GM21786 (cell line): ENCODE data around the gene POLR1G.

Source experiments
- ATAC-seq: cut with Tn5 transposase; IDR thresholded peaks from one replicate; pipeline ENCODE4 v1.9.1; 2021; ENCODE audit not compliant: unreplicated experiment

Gene POLR1G

DNA sequence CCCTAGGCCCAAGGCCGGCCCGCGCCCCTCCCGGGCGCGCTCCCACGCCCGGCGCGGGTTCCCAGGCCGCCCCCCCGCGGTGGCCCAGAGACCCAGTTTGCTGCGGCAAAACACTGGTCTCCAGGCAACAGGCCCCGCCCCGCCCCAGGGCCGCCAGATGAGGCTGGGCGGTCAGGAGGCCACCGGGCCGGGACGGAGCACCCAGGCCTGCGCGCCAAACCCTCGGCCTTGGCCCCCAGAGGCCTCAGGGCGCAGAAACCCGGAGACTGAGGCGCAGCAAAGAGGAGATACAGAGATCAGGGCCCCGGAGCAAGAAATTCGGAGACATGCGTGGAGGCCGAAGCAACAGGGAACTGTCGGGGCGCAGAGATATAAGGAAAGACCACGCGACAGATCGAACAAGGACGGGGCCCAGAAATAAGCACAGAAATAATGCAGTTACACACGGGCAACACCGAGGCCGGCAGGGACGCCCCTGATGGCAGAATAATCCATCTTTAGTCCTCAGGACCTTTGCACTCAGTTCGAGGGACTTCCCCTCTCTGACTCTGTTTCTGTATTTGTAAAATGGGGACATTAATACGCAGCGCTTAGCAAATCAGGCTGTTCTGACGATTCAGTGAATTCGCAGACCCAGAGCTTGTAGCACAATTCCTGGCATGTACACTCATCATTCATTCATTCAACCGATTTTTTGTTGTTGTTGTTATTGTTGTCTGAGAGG, 38.0 kb downstream of the POLR1G start:
- no peak for ATAC-seq

DNA sequence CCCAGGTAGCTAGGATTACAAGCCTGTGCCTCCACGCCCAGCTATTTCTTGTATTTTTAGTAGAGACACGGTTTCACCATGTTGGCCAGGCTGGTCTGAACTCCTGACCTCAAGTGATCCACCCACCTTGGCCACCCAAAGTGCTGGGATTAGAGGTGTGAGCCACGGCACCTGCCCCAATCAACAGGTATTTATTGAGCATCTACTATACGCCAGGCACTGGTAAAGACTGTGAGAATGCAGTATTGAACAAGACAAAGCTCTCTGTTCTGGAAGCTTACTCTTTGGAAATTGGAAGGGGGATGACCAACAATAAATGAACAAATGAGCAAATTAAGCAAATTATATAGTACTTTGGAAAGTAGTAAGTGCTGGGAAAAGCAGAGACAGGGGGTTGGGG, 38.7 kb downstream of the POLR1G start:
- no peak for ATAC-seq

DNA sequence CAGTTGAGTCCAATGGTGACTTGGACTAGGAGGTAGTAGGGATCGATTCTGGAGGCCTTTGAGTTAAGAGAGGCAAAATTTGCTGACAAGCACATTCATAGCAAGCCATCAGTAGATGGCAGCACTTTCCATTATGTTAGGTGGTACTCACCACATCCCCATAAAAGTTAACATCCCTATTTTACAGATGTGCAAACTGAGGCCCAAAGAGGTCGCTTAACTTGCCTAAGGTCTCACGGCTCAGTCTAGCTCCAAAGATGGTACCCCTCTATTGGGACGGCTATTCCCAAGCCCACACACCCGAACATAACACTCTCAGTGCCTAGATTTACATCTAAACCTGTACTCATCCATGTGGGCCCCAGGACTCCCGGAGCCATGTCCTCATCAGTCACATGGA, 39.9 kb downstream of the POLR1G start:
- ATAC-seq = no peak

GRCh38 chr19:45446944-45447343, 40.5 kb downstream of the POLR1G start:
- no peak for ATAC-seq

GRCh38 chr19:45448425-45448756, 41.9 kb downstream of the POLR1G start:
- ATAC-seq = no peak

DNA sequence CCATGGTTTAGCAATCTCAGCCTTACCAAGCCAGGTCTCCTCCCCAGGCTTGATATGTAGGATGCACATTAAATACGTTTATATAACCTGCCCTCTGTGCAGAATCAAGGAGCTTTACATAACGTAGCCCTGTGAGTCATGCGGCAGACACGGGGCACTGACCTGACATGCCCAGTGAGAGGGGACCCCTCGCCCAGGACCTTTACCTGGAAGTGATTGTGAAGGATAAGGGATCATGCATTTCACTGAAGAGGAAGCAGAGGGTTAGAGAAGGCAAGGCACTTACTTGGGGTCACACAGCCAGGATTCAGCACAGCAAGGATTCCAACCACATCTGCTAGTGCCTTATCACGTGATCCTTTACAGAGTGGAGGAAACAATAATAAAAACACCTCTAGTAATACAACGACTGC, 42.4 kb downstream of the POLR1G start:
- no peak for ATAC-seq

DNA sequence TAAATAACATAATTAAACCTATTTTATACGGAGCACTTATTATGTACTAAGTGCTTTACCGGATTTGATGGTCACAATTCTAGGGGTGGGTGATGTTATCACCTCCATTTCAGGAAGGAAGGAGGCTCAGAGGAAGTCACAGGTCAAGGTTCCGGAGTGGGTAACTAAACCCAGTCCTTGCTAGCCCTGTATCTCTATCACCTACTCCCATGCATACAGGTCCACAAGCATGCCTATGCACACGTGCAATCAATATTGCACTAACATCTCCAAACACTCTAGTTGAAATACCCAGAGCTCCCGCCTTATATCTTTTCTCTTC, 43.5 kb downstream of the POLR1G start:
- ATAC-seq = no peak

DNA sequence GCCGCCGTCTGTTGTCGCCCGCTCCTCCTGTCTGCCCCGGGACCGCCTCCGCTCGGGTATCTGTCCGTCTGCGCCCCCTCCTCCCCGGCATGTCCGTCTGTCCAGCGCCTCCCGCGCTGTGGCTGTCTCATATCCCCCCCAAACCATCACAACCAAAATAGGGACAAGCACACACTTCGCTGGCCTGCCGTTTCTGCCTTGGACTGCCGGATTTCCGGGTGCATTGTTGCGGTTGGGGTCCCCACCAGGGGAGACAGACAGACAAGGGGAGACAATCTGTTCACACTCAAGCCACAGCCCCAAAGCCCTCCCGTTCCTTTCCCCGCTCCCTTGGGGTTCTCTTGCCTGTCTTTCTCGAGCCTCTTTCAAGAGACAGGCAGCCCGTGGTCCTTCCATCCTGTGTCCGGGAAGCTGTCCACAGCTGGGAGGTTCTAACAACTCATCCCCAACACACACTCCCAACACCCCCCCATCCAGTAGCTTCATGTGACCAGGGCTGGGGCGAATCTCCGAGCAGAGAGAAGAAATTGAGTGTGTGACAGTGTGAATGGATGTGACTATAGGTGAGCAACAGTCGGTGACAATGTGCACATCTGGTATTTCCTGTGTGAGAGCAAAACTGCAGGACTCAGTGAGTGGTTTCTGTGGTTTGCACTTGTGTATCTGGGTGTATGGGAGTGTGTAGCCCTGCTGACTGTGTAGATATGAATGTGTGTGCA, 44.8 kb downstream of the POLR1G start:
- ATAC-seq = no peak

- no peak for ATAC-seq
Measured at GRCh38 chr19:45451850-45452387, 45.5 kb downstream of the POLR1G start.

DNA sequence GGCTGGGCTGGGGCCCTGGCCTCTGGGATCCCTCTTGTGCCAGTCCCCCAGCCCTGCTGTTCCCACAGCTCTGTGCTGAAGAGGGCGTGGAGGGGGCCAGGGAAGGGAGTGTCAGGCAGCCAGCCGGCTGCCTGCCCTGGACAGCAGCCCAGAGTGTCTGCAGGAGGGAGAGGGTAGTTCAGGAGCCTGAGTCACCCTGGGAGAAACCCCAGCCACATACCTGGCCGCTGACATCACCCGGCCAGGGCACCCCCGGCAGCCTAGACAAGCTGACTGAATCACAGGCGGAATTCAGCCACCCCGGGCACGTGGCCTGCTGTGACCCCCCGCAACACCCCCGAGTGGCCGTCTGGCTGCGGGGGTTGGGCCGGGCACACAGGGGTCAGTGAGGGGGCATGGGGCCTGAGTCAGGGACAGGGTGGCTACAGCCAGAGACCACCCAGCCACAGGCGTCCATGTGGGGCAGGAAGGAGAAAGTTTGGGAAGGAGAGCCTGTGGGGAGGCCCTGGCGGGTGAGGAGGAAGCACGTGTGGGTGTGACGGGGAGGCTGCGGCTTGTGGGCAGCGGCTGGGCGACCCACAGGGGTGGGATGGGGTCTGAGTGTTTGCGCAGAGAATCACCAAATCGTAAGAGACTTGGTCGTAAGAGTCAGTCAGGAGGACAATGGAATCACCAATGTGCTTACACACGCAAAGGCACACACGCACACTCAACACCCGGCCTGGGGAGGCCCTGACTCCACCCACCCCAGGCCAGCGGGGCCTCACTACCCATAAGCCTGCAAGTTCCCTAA, 49.5 kb downstream of the POLR1G start:
- peak; percentile 48 for ATAC-seq

DNA sequence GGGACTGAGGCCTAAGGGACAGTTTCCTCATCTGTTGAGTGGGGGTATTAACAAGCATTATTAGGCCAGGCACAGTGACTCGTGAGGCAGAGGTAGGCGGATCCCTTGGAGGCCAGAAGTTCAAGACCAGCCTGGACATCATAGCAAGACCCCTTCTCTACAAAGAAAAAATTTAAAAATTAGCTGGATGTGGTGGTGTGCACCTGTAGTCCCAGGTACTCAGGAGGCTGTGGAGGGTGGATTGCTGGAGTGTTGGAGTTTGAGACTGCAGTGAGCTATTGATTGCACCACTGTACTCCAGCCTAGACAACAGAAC, 50.0 kb downstream of the POLR1G start:
- no peak for ATAC-seq

GRCh38 chr19:45457776-45458175, 51.3 kb downstream of the POLR1G start:
- no peak for ATAC-seq
